ENCODE measurements around the gene GRIN2C. TPM values are rescaled to one million over a fixed set of nuclear protein-coding genes. Genes with fewer than 3 reads are reported as not detected.

Gene GRIN2C
- total RNA-seq, 6 experiments from 2014 or later = 0.05 to 0.07 TPM; not detected in 4

GRCh38 chr17:74824961-74825627 lies 34.6 kb downstream of the GRIN2C start:
- H3K36me3 Mint-ChIP-seq (ENCODE audit: low read depth) = no peaks in the 10 kb centered on the region
- no peak overlapping the region for H3K4me3 Mint-ChIP-seq
- H3K27me3 Mint-ChIP-seq (ENCODE audit: insufficient read depth) = peaks cover 1% of the 10 kb centered on the region; the same call in 1 of the 2 replicates
- H3K27ac Mint-ChIP-seq = no peak overlapping the region
- no peak for TF ChIP-seq CTCF (IDR thresholded peaks at IDR 0.05)
- H3K4me1 Mint-ChIP-seq (ENCODE audit: low read depth) = no peaks in the 10 kb centered on the region
- no peak for DNase-seq
- no peaks in the 10 kb centered on the region for H3K9me3 Mint-ChIP-seq

- no peaks in the 10 kb centered on the region for H3K9me3 Mint-ChIP-seq
- no peaks in the 10 kb centered on the region for H3K36me3 Mint-ChIP-seq (ENCODE audit: low read depth)
- H3K4me3 Mint-ChIP-seq = no peak overlapping the region
- H3K27ac Mint-ChIP-seq = no peak overlapping the region
- no peak for TF ChIP-seq CTCF (IDR thresholded peaks at IDR 0.05)
- DNase-seq = no peak
- H3K27me3 Mint-ChIP-seq (ENCODE audit: insufficient read depth) = no peaks in the 10 kb centered on the region; the same call in 1 of the 2 replicates
- no peaks in the 10 kb centered on the region for H3K4me1 Mint-ChIP-seq (ENCODE audit: low read depth)
Measured at GRCh38 chr17:74822939-74823367, 36.7 kb downstream of the GRIN2C start.

GRCh38 chr17:74822335-74822938 lies 37.2 kb downstream of the GRIN2C start:
- no peaks in the 10 kb centered on the region; the same call in 1 of the 2 replicates for H3K27me3 Mint-ChIP-seq (ENCODE audit: insufficient read depth)
- no peaks in the 10 kb centered on the region for H3K36me3 Mint-ChIP-seq (ENCODE audit: low read depth)
- H3K4me1 Mint-ChIP-seq (ENCODE audit: low read depth) = no peaks in the 10 kb centered on the region
- no peak overlapping the region for H3K27ac Mint-ChIP-seq
- H3K9me3 Mint-ChIP-seq = no peaks in the 10 kb centered on the region
- no peak for TF ChIP-seq CTCF (IDR thresholded peaks at IDR 0.05)
- H3K4me3 Mint-ChIP-seq = no peak overlapping the region
- no peak for DNase-seq

GRCh38 chr17:74821655-74822334 lies 37.9 kb downstream of the GRIN2C start:
- DNase-seq = no peak
- Mint-ChIP-seq H3K9me3 (no peaks in the 10 kb centered on the region), H3K27ac (no peak overlapping the region), H3K4me1 (ENCODE audit: low read depth) (no peaks in the 10 kb centered on the region), H3K4me3 (no peak overlapping the region), H3K36me3 (ENCODE audit: low read depth) (no peaks in the 10 kb centered on the region), H3K27me3 (ENCODE audit: insufficient read depth) (no peaks in the 10 kb centered on the region; the same call in 1 of the 2 replicates)
- TF ChIP-seq CTCF (IDR thresholded peaks at IDR 0.05) = no peak

- H3K4me3 Mint-ChIP-seq = no peak overlapping the region
- TF ChIP-seq CTCF (IDR thresholded peaks at IDR 0.05) = no peak
- no peaks in the 10 kb centered on the region for H3K36me3 Mint-ChIP-seq (ENCODE audit: low read depth)
- no peaks in the 10 kb centered on the region for H3K4me1 Mint-ChIP-seq (ENCODE audit: low read depth)
- H3K27me3 Mint-ChIP-seq (ENCODE audit: insufficient read depth) = peaks cover 2% of the 10 kb centered on the region; the same call in 1 of the 2 replicates
- DNase-seq = no peak
- no peaks in the 10 kb centered on the region for H3K9me3 Mint-ChIP-seq
- no peak overlapping the region for H3K27ac Mint-ChIP-seq
Measured at GRCh38 chr17:74819801-74820436, 39.8 kb downstream of the GRIN2C start.

Measured in HFFc6 (cell line).